Right renal cortex interstitium (tissue), 3 donors: ENCODE results near the gene PVR. TPM values are rescaled to one million over a fixed set of nuclear protein-coding genes. Genes with fewer than 3 reads are reported as not detected.
"Not testable (repeated sequence)": the region's sequence is repeated elsewhere in the genome, so short reads cannot be mapped to it uniquely, and the experiment has no call there.

ENCODE experiments used
- DNase-seq, 3 donors: peaks; one replicate each; pipeline ENCODE4 v3.0.0-alpha.2; 2013; ENCODE audit warnings: low read depth in 3 of 3, low spot score in 2 of 3
- polyA plus RNA-seq, 3 donors: library from polyadenylated mRNA; unstranded; fragments of 120-200 nt; gene quantifications; one replicate each; pipeline ENCODE4 v1.2.1, GENCODE V29; 2013; ENCODE audit not compliant: insufficient read length in 3 of 3

The PVR gene
- polyA plus RNA-seq, 3 donors: 26.1 to 31.6 (median 31.1) TPM

DNA sequence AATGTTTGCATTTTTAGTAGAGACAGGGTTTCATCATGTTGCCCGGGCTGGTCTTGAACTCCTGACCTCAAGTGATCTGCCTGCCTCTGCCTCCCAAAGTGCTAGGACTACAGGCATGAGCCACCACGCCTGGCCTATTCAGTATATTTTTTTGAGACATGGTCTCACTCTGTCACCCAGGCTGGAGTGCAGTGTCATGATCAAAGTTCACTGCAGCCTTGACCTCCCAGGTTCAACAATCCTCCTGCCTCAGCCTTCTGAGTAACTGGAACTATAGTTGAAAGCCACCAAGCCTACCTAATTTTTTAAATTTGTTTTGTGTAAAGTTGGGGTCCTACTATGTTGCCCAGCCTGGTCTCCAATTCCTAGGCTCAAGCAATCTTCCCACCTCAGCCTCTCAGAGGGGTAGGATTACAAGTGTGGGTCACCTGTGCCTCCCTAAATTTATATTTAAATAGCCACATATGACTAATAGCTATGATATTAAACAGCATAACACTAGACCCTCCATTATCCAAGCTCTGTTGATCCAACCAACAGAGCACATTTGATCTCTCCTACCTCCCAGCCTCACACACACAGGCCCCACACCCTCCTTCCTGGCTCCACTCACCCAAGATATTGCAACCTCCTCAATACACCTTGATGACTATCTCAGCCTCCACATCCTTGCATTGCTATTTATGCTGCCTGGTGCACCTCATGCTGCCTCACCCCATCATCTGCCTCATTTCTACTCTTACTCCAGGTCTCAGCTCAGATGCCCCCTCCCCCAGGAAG, 25.5 kb downstream of the PVR start:
- no peak for DNase-seq

DNA sequence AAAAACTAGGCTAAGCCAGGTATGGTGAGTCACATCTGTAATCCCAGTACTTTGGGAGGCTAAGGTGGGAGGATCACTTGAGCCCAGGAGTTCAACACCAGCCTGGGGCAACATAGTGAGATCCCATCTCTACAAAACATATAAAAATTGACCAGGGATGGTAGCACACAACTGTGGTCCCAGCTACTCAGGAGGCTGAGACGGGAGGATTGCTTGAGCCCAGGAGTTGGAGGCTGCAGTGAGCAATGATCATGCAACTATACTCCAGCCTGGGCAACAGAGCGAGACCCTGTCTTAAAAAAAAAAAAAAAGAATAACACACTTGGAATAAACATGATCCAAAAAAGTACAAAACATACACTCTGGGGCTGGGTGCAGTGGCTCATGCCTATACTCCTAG, 26.3 kb downstream of the PVR start:
- not testable (repeated sequence) for DNase-seq

DNA sequence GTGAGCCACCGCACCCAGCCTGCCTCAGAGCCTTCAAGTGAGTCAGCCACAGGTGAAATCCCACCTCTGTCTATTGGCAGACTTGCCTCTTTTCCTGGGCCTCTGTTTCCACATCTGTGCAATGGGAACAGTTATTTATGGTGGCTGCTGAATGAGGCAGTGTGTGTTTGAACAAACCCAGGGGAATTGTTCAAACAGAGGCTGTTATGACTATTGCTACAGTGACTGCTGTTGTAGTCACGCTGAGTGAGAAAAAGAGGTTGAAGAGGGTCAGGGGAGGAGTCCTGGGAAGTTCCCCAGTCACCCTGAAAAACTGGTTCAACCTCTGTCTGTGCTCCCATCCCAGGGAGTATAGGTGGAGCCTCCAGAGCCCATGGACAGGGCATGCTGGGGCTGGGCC, 27.7 kb downstream of the PVR start, which contains the start of gene CEACAM19:
Gene CEACAM19 (plus strand): TSS at position 83 of the 400 bp plus-strand sequence. CDS start 450 bp downstream, outside the sequence.
- no peak for DNase-seq

DNA sequence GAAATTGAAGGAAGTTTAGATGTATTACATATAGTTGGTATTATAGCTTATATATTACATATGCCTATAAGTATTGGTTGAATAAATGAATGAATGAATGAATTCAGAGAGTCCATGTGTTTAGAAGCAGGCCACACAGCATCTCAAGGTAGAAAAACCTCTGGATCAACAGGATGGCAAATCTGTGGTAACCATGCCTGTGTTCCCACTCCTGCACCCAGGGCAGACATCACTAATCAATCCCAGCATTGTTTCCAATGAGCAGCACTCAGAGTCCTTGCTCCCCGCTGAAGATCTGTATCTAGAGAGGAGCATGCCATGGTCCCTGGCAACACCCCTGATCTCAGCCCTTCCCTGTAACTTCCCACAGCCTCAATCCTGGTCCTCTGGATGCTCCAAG, 28.5 kb downstream of the PVR start:
- no peak for DNase-seq

DNA sequence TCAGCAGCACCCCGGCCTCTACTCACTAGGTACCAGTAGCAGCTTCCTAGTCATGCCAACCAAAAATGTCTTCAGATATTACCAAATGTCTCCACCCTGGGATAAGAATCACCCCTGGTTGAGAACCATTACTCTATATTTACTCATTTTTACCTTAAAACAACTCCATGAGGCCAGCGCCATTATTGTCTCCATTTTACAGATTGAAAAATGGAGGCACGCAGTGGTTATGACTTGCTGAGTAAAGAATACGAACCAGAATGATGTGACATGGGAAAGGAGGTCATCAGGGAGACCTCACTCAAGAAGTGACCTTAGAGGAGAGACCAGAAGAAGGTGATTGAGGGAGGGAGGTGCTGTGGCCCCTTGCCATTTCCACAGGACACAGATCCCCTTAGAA, 29.8 kb downstream of the PVR start:
- no peak for DNase-seq

DNA sequence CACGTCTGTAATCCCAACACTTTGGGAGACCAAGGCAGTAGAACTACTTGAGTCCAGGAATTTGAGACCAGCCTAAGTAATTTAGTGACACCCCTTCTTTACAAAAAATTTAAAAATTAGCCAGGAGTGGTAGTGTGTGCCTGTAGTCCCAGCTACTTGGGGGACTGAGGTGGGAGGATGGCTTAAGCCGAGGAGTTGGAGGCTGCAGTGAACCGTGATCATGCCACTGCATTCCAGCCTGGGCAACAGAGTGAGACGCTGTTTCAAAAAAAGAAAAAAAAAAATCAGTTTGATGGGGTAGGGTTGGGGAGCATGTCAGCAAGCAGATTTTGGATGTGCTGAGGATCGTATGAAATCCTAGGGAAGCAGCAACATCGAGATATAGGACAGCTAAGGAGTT, 31.8 kb downstream of the PVR start:
- DNase-seq: no peak

DNA sequence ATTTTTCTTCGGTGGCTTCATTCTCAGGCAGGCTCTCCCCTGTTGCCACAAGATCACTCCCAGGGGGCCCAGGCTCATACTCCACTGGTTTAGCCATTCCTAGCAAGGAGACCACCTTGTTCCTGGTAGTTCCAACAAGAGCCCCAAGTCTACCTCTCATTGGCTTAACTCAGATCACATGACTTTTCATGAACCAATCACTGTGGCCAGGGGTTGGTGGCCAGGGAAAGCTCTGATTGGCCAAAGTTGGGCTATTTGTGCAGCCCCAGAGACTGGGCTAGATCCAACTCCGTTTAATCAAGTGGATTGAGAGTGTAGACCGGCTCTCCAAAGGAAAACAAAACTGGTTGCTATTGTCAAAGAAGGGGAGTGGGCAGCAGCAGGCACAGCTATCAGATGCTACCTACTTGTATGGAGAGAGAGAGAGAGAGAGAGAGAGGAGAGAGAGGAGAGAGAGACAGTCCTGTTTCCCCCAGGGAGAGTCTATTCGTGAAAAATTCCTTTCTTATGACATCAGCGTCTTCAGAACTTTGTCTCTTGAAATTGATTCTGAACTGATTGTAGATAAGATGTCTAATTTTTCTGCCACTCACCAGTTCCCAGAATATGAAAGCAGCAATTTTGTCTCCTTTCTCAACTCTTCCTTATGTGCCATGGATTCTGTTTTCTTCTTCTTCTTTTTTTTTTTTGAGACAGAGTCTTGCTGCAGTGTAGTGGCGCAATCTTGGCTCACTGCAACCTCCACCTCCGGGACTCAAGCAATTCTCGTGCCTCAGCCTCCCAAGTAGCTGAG, 33.5 kb downstream of the PVR start:
- no peak for DNase-seq

DNA sequence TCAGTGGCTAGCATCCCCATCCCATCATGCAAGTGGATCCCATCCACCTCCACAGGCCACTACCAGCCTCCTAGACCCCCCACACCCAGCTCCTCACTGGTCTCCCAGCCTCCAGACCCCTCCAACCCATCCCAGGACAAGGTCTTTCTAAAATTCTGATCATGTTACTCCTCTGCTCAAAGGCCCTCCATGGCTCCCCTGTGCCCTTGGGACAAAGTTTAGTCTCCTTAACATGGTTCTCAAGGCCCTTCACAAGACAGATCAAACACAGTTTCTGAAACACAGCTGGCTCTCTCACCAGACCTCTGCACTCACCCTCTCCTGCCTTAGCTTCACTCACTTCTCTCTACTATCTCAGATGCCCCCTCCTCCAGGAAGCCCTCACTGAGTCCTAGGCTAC, 36.8 kb downstream of the PVR start:
- no peak for DNase-seq

DNA sequence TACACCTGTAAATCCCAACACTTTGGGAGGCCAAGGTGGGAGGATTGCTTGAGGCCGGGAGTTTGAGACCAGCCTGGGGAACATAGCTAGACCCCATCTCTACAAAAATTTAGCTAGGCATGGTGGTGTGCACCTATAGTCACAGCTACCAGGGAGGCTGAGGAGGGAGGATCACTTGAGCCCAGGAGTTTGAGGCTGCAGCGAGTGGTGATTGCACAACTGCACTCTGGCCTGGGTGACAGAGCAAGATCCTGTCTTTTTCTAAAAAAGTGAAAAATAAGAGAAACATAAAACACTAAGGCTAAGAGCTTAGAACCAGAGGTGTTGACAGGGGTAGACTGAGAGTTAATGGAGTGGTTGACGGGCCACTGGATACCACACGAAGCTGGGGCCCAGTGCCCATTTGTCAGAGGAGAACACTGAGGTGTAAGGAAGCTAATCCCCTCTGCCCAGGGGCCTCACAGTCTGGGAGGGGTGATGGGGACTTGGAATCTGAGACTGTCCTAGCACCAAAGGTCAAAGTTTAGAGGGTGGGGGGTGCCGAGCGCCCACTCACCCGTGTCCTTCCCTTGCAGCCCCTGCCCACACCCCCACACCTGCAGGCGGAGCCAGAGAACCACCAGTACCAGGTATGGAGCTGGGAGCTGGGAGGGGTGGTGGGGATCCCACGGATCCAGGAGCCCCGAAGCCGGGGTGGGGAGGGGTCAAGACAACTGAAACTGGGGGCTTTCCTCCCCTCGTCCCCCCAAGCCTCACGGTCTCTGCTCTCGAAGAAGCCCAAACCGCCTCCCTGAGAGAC, 38.5 kb downstream of the PVR start:
- no peak for DNase-seq

DNA sequence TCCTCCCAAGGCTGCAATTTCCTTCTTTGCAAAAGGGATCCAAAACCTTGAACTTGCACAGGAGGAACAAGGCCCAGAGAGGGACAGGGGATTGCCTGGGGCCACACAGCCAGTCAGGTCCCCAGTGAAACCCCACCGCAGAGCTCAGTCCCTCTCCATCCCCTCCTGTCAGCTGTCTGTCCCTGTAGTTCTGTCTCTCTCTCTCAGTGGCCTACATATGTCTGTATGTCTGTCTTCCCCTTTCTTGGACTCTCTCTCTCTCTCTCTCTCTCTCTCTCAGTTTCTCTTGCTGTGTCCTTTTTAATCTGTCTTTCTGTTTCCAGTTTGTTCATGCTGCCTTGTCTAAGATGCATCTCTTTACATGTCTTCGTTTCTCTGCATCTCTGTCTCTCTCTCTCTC, 39.1 kb downstream of the PVR start:
- DNase-seq: no peak

DNA sequence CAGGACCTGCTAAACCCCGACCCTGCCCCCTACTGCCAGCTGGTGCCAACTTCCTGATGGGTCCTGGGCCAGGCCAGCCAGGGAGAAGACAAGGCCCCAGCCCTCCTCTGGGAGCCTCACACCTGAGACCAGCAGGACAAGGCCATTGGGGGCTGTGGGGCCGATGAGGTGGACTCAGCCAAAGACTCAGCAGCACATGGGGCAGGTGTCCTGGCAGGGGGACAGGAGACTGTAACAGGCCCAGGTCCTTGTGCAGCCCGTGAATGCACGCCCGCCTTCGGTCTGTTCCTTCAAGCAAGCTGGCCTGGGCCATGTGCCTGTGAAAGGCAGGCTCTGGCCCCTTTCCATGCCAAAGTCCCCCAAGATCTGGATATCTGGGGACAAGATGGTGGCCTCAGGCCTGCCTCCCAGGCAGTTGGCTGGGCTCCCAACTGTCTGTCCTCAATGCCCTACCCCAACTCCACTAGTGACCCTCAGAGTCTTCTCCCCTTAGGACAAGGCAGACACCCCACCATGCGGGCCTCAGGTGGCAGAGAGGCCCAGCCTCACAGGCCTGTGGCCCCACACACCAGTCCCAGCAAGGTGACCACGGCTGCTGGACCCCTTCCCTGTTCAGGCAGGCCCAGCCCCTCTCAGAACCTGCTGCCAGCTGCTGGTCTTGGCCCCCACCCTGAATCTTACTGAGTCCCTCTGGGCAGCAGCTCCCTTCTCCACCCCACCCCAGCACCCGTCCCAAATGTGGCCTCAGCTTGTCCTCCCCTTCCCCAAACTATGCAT, 39.9 kb downstream of the PVR start:
- DNase-seq: no peak

DNA sequence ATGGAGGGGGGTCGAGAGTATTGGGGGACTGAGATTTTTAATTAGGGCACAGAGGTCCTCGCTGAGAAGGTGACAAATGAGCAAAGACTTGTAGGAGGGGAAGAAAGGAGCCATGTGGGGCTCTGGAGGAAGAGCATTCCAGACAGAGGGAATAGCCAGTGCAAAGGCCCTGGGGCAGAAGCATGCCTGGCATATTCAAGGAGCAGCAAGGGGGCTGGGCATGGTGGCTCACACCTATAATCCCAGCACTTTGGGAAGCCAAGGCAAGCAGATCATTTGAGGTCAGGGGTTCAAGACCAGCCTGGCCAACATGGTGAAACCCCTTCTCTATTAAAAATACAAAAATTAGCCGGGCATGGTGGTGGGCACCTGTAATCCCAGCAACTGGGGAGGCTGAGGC, 40.7 kb downstream of the PVR start:
- not testable (repeated sequence) for DNase-seq

DNA sequence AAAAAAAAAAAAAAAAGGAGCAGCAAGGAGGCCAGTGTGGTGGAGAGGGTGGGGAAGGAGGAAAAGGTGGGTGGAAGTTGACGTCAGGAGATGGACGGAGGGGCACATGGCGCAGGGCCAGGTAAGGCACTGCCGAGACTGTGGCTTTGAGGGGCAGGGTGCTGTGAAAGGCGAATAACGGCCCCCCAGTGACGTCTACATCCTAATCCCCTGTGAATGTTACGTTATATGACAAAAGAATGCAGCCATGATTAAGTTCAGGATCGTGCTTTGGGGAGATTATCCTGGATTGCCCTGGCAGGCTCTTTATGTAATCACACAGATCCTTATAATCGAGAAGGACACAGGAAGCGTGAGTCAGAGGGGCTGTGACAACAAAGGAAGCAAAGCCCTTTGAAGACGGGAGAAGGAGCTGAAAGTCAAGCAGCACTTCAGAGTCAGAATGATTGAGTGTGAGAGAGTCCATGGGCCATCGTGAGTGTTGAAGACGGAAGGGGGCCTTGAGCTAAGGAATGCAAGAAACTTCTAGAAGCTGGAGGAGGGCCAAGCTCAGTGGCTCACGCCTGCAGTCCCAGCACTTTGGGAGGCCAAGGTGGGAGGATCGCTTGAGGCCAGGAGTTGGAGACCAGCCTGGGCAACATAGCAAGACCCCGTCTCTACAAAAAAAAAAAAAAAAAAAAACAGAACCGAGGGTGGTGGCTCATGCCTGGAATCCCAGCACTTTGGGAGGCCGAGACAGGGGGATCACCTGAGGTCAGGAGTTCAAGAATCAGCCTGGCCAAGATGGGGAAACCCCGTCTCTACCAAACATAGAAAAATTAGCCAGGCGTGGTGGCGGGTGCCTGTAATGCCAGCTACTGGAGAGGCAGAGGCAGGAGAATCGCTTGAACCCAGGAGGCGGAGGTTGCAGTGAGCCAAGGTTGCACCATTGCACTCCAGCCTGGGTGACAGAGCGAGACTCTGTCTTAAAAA, 41.5 kb downstream of the PVR start:
- no peak for DNase-seq

DNA sequence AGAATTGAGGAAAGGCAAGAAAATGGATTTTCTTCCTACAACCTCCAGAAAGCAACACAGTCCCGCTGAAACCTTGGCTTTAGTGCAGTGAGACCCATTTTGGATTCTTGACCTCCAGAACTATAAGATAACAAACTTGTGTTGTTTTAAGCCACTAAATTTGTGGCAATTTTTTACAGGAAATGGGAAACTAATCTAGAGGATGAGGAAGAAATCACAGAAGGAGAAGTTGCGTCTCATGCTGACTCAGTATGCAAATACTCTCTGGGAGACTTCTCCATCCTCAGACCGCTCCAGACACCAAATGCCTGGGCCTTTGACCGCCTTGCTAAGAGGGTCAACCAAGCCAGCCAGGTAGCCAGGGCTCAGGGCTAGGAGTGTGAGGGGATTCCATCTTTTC, 42.2 kb downstream of the PVR start:
- DNase-seq: no peak

DNA sequence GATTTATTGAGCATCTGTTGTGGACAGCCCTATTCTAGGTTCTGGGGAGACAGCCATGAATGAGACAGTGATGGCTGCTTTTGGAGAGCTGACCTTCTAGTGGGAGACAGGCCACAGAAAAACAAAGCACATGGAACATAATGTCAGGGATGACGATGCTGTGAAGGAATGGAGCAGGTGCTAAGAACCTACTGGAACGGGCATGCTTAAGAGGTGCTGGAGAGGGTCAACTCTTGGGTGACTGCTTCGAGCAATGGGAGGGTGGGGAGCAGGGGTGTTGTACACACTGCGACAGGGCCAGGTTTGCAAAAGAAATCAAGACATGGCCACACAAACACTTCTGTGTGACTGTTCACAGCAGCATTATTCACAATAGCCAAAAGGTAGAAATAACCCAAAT, 43.2 kb downstream of the PVR start:
- no peak for DNase-seq

DNA sequence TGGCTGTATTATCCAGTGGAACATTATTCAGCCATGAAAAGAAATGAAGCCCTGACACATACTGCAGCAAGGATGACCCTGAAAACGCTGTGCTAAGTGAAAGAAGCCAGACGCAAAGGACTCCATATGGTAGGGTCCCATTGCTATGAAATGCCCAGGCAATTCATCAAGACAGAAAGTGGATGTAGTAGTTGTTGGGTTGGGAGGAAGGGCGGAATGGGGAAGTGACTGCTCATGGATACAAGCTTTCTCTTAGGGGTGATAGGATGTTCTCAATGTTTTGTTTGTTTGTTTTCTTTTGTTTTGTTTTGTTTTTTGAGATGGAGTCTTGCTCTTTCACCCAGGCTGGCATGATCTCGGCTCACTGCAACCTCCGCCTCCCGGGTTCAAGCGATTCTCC, 44.2 kb downstream of the PVR start:
- DNase-seq: no peak

DNA sequence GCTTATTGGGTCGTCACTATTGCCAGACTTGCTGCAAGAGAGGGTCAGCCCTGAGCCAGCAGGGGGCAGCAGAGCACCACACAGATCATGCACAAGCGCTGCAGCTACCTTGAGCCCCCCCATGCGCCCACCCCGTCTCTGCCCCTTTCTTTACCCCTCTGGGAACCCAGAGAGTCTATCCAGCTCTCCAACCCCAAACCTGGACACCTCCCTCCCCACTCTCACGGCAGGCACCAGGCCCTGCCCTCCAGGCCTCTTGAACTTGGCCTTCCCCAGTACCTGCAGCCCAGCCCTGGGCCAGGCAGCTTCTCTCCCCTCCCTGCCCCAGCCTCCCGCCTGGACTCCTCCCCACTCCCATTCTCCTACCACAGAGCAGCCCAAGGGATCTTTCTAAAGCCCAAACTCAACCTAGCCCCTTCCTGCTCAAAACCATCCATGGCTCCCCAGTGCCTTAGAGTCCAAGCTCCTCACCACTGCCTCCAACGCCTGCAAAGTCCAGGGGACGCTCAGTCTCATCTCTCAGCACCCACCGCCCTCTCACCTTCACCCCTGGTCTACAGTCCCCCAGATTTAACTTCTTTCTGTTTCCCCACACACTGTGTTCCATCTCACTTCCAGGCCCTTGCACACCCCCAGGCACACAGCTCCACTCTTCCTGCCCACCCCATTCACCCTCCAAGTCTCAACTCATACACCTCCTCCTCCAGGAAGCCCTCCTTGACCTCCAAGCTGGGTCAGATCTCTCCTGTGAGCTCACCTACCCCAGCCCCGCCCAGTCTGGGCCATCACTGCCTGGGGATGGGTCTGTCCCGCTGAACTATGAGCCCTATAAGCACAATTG, 45.8 kb downstream of the PVR start:
- peak in 2 of 3 donors; percentile 44 to 58 for DNase-seq

DNA sequence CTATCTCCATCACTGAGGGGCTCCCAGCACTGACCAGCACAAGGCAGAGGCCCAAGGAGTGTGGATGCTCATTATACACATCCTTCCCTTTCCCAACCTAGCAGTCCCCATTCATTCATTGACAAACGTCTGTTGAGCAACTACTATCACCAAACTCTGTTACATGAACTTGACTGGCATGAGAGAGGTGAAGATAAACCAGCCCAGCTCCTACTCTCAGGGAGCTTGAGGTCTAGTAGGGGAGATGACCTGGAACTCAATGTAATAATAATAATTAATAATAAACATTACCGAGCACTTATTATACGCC, 46.4 kb downstream of the PVR start:
- DNase-seq: no peak

DNA sequence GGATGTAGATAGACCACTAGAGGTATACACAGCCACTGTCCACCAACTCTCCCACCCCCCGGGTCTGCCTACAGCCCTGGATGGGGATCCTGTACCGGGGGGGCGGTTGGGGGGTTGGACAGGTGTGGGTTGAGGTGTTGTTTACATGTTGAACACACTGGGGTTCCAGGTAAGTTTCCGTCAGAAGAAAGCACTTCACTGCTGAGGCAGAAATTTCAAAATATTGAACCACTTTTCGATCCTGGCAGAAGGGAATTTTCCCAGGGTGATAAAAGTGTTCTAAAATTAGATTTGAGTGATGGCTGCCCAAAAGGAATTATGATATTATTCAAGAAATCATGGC, 48.6 kb downstream of the PVR start:
- DNase-seq: no peak
